ENCODE measurements around the gene VIP. TPM values are rescaled to one million over a fixed set of nuclear protein-coding genes. Genes with fewer than 3 reads are reported as not detected.

VIP gene
- total RNA-seq, 1 donor from 2014 or later = under 0.01 TPM

GRCh38 chr6:152736687-152737273, 13.8 kb upstream of the VIP start:
- no peaks in the 10 kb centered on the region for H3K27me3 ChIP-seq (ENCODE audit: control insufficient read depth, insufficient read depth, low read length)
- H3K36me3 ChIP-seq (ENCODE audit: control insufficient read depth, insufficient read depth, low read length) = no peaks in the 10 kb centered on the region
- DNase-seq (ENCODE audit: low read depth) (no peak), FAIRE-seq (no peak)
- TF ChIP-seq, protein P1, sequence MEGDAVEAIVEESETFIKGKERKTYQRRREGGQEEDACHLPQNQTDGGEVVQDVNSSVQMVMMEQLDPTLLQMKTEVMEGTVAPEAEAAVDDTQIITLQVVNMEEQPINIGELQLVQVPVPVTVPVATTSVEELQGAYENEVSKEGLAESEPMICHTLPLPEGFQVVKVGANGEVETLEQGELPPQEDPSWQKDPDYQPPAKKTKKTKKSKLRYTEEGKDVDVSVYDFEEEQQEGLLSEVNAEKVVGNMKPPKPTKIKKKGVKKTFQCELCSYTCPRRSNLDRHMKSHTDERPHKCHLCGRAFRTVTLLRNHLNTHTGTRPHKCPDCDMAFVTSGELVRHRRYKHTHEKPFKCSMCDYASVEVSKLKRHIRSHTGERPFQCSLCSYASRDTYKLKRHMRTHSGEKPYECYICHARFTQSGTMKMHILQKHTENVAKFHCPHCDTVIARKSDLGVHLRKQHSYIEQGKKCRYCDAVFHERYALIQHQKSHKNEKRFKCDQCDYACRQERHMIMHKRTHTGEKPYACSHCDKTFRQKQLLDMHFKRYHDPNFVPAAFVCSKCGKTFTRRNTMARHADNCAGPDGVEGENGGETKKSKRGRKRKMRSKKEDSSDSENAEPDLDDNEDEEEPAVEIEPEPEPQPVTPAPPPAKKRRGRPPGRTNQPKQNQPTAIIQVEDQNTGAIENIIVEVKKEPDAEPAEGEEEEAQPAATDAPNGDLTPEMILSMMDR (IDR thresholded peaks at IDR 0.05; ENCODE audit: insufficient read depth, low read length, severe bottlenecking) = no peak
- no peak overlapping the region for H3K4me3 ChIP-seq (ENCODE audit: low read depth, low read length)

DNA sequence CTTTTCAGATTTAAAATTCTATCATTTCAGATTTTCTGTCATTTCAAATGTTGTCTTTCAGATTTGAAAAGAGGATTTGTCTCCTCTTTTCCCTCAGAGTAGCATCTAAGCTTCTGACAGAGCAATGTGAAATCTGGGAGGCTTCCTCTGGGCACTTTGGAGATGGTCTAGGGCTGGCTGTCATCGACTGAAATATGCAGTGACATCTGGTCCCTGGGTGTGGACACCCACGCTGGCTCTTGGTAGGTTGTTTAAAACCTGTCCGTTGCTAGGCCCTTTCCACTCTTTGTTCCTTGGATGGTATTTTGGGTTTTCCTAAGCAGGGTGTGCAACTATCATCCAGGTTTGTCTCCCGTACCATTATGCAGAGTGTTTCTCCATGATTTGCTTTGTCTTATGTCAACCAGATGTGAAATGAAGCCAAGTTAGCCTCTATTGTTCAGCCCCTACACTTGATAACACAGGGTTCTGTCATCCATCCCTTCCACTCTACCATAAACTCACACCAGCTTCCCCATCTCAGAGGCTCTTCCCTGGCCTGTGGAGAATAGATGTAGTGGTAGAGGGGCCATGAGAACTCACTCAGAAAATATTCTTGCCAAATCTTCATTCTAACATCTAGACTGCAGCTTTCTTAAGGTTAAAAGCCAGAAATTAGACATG, 5.0 kb upstream of the VIP start:
- FAIRE-seq = peak; percentile 43
- Histone ChIP-seq H3K4me3 (ENCODE audit: low read depth, low read length) (no peak overlapping the region), H3K36me3 (ENCODE audit: control insufficient read depth, insufficient read depth, low read length) (no peaks in the 10 kb centered on the region), H3K27me3 (ENCODE audit: control insufficient read depth, insufficient read depth, low read length) (no peaks in the 10 kb centered on the region)
- no peak for DNase-seq (ENCODE audit: low read depth)
- TF ChIP-seq, protein P1 (IDR thresholded peaks at IDR 0.05; ENCODE audit: insufficient read depth, low read length, severe bottlenecking) = no peak

DNA sequence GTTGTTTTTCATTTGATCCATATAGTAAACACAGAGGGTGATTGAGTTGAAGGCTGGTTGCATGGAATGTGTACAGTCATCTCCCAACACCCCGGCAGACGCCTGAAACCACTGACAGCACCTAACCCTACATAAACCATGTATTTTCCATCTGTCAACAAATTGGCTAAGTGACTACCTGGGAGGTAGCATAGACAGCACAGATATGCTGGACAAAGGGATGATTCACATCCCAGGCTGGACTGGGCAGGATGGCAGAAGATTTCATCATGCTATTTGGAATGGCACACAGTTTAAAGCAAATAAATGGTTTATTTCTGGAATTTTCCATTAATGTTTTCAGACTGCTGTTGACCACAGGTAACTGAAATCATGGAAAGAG, 4.4 kb upstream of the VIP start:
- DNase-seq (ENCODE audit: low read depth) (peak; percentile 96), FAIRE-seq (peak; percentile 93)
- TF ChIP-seq, protein P1 (IDR thresholded peaks at IDR 0.05; ENCODE audit: insufficient read depth, low read length, severe bottlenecking) = no peak
- no peak overlapping the region for H3K4me3 ChIP-seq (ENCODE audit: low read depth, low read length)
- H3K27me3 ChIP-seq (ENCODE audit: control insufficient read depth, insufficient read depth, low read length) = no peaks in the 10 kb centered on the region
- no peaks in the 10 kb centered on the region for H3K36me3 ChIP-seq (ENCODE audit: control insufficient read depth, insufficient read depth, low read length)

DNA sequence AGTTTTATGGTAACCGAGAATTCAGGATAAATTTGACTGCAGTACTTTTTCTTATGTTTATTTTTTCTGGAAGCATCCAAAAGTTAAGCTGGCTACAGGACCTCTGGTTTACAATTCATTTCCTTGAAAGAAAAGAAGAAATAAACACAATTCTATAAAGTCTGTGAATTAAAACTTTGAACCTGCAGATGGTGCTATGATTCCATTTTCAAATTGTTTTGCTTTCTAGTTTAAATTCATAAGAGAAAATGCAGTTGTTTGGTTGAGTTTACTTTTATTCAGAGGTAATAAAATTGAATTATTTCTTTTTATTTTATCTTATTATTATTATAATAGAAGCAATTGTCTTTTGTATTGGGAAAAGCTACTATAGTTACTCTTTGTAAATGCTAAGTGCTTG, 1.8 kb upstream of the VIP start:
- H3K4me3 ChIP-seq (ENCODE audit: low read depth, low read length) = no peak overlapping the region
- no peak for FAIRE-seq

GRCh38 chr6:152749336-152749735, 1.3 kb upstream of the VIP start:
- DNase-seq (ENCODE audit: low read depth) (no peak), FAIRE-seq (no peak)
- TF ChIP-seq, protein P1 (IDR thresholded peaks at IDR 0.05; ENCODE audit: insufficient read depth, low read length, severe bottlenecking) = no peak

More for the DNA sequence above, 1.8 kb upstream of the VIP start:
- TF ChIP-seq, protein P1 (IDR thresholded peaks at IDR 0.05; ENCODE audit: insufficient read depth, low read length, severe bottlenecking) = no peak
- peak; percentile 37 for DNase-seq (ENCODE audit: low read depth)
- Histone ChIP-seq H3K36me3 (ENCODE audit: control insufficient read depth, insufficient read depth, low read length) (no peaks in the 10 kb centered on the region), H3K27me3 (ENCODE audit: control insufficient read depth, insufficient read depth, low read length) (no peaks in the 10 kb centered on the region)

More at GRCh38 chr6:152749336-152749735, 1.3 kb upstream of the VIP start:
- H3K27me3 ChIP-seq (ENCODE audit: control insufficient read depth, insufficient read depth, low read length) = no peaks in the 10 kb centered on the region
- H3K36me3 ChIP-seq (ENCODE audit: control insufficient read depth, insufficient read depth, low read length) = no peaks in the 10 kb centered on the region
- H3K4me3 ChIP-seq (ENCODE audit: low read depth, low read length) = no peak overlapping the region

Measured in bronchial epithelial cell (primary cell).